Activated CD8-positive, alpha-beta memory T cell treated with anti-CD3 and anti-CD28 coated beads, Interleukin-2, amount 50 U/mL, for 1 hour (primary cell): Measurements from ENCODE around the gene CHMP4A.
"Not testable (repeated sequence)": the region's sequence is repeated elsewhere in the genome, so short reads cannot be mapped to it uniquely, and the experiment has no call there.

ENCODE experiments used
- DNase-seq: peaks from one replicate; pipeline ENCODE4 v3.0.0-alpha.2; 2020; ENCODE audit errors: extremely low read depth

The CHMP4A gene

GRCh38 chr14:24246765-24247212 lies 33.5 kb upstream of the CHMP4A start:
- DNase-seq = no peak

GRCh38 chr14:24245350-24245749 lies 32.1 kb upstream of the CHMP4A start:
- not testable (repeated sequence) for DNase-seq

GRCh38 chr14:24243336-24243836 lies 30.1 kb upstream of the CHMP4A start:
- DNase-seq = no peak

GRCh38 chr14:24241829-24242443 lies 28.6 kb upstream of the CHMP4A start:
- DNase-seq = peak; percentile 85

- DNase-seq = no peak
Observed at GRCh38 chr14:24240110-24240918, 27.0 kb upstream of the CHMP4A start.

- DNase-seq = no peak
Observed at GRCh38 chr14:24238527-24239037, 25.3 kb upstream of the CHMP4A start.

GRCh38 chr14:24238123-24238522 lies 24.8 kb upstream of the CHMP4A start:
- no peak for DNase-seq

- DNase-seq = no peak
Observed at GRCh38 chr14:24237463-24237955, 24.2 kb upstream of the CHMP4A start.

- no peak for DNase-seq
Observed at GRCh38 chr14:24236689-24237462, 23.6 kb upstream of the CHMP4A start.

GRCh38 chr14:24235804-24236688 lies 22.8 kb upstream of the CHMP4A start:
- DNase-seq = no peak

GRCh38 chr14:24234095-24235005 lies 21.1 kb upstream of the CHMP4A start:
- no peak for DNase-seq

- no peak for DNase-seq
Observed at GRCh38 chr14:24233538-24233866, 20.2 kb upstream of the CHMP4A start.

- DNase-seq = no peak
Observed at GRCh38 chr14:24232645-24233537, 19.6 kb upstream of the CHMP4A start, which contains the start of gene GMPR2. GMPR2 (plus strand) TSS chr14:24232929; CDS start chr14:24233254, 325 bp downstream.

GRCh38 chr14:24232121-24232644 lies 18.9 kb upstream of the CHMP4A start, which contains the start of gene NEDD8:
NEDD8 (minus strand) TSS chr14:24232367; CDS start chr14:24232267, 100 bp downstream.
- DNase-seq = peak; percentile 68

GRCh38 chr14:24231263-24232120 lies 18.2 kb upstream of the CHMP4A start:
- DNase-seq = no peak

- no peak for DNase-seq
Observed at GRCh38 chr14:24228902-24229301, 15.6 kb upstream of the CHMP4A start.

- DNase-seq = no peak
Observed at GRCh38 chr14:24226473-24226872, 13.2 kb upstream of the CHMP4A start.
